Brain pericyte (primary cell): Measurements from ENCODE around the gene ABI1.

Experiments
- DNase-seq: peaks from one replicate; pipeline ENCODE4 v3.0.0-alpha.2; 2012; ENCODE audit warnings: low read depth, low spot score

Gene ABI1

GRCh38 chr10:26776258-26776657 is 84.5 kb downstream of the ABI1 start:
- no peak for DNase-seq

- no peak for DNase-seq
Measured at GRCh38 chr10:26773633-26774032, 87.1 kb downstream of the ABI1 start.

- DNase-seq: no peak
Measured at GRCh38 chr10:26770069-26770468, 90.7 kb downstream of the ABI1 start.

DNA sequence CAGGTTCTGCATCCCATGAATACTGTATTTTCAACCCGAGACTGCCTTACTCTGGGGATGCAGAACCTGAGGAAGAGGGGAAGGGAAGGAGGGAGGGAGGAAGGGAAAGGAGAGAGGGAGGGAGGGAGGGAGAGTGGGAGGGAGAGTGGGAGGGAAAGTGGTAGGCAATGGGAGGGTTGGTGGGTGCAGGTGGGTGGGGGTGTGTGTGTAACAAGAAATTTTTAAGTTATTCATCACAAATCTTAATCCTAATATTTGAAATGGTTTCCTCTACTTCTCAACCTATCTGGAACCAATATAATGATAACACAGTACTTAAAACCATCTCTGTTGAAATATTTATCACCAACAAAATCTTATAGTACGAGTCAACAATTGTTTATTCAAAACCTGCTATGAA is 95.2 kb downstream of the ABI1 start:
- no peak for DNase-seq

GRCh38 chr10:26759008-26759407 is 101.8 kb downstream of the ABI1 start:
- DNase-seq: no peak

DNA sequence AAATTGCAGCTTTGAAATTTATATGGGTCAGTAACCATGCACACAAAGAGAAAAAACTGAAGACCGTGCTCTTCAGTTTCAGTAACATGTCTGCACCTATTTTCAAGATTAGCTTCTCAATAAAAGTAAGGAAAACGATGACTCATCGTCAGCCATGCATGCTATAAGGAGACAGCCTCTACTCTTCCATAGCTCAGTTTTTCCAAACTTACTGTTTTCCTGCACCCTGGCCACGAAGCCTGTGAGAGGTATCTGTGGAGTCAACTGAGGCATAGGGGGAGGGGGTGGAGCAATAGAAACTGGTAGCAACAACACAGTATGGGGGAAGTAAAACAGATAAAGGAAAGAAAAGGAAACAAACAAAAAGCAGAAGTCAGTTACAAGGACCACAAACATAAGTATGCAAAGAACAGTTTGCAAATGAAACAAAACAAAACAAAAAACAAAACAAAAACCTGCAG is 105.3 kb downstream of the ABI1 start:
- no peak for DNase-seq

DNA sequence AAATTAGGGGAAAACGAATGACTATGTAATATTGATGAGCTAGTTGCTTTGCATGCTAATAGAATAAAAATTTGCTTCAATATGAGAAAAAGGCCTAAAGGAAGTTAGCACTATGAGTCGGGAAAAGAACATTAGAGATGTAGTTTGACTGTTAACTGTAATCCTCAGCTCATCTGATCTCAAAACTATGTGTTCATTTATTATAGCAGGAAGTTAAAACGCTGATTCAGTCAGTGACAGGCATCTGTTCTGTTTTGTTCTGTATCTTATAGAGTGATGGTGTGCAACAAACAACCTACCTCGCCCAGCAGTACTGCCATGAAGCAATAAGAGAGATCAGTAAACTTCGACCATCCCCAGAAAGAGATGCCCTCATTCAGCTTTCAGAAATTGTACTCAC is 114.7 kb downstream of the ABI1 start:
- no peak for DNase-seq

DNA sequence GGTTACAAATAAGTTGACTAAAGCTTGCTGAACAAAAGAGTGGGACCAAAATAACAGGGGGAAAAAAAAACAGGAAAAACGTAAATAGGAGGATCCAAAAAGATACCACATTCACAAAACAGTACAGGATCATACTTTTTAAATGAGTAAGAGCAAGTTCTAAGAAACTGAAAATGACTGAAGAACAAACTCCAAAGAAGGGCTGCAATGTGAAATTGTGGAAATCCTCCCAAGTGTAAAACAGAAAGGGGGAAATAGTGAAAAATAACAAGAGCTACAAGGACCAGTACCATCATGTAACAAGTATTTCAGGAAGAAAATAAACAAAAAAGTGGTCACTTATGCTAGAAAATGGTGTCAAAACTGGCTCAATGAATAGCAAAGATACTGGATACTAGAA is 116.9 kb downstream of the ABI1 start:
- DNase-seq: no peak

GRCh38 chr10:26743091-26743490 is 117.7 kb downstream of the ABI1 start:
- DNase-seq: no peak

GRCh38 chr10:26741368-26741767 is 119.4 kb downstream of the ABI1 start:
- no peak for DNase-seq

GRCh38 chr10:26739071-26739631 is 121.6 kb downstream of the ABI1 start:
- DNase-seq: no peak

DNA sequence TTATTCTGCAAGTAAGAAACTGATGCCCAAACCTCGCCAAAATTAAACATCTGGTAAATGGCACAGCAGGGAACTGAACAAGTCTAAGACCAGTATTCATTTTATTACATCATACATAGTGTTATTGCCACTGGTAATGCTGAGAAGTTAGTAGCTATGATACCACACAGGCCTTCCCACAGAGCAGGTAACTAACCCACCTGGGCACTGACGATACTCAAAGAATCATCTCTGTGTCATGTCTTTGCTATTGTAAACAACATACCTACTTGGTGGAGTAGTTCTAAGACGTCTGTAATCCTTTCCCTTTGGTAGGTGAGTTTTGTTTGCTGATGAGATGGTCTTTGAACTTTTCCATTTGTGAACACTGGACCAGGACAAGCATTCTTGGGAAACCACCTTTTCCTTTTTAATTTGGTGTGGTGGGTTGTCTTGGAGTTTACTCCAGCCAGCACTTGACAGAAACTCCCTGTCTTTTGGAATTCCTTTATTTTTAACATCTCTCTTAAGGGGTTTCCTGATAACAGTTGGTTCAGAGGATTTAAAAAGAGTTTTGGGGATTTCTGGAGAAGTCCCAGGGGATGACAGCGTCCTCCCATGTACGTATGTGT is 122.4 kb downstream of the ABI1 start:
- DNase-seq: no peak

DNA sequence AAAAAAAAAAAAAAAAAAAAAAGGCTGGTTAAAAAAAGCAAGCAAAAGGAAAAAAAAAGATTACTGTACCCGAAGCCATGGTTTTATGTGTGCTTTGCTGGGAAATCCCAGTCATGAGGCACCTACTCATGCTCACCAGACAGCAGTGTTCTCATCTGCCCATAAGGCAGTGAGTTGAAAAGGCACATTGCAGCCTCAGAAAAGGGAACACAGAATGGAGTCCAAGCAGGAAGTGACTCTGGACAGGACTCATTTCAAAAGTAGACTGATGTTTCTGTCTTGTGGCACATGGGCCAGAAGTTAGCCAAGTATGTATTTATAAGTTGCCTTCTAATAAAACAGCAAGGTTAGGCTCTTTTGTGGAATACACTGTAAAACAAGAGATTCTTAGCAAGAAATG is 123.0 kb downstream of the ABI1 start:
- no peak for DNase-seq

DNA sequence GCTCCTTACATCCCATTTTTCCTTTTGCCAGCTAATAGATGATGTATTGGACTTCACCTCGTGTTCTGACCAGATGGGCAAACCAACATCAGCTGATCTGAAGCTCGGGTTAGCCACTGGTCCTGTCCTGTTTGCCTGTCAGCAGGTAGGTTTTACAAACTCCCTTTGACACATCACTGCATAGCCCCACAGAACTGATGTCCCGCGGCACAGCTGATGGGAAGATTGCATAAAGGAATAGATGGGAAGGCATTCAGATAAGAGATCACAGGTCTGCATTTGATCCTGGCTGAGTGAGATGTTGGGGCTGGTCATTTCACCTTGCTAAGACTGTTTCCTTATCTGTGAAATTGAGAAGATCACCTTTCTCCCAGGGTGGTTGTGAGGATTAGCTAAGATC is 125.3 kb downstream of the ABI1 start:
- no peak for DNase-seq

- DNase-seq: no peak
Measured at GRCh38 chr10:26733750-26734568, 126.8 kb downstream of the ABI1 start.

- DNase-seq: no peak
Measured at GRCh38 chr10:26730552-26730951, 130.2 kb downstream of the ABI1 start.

DNA sequence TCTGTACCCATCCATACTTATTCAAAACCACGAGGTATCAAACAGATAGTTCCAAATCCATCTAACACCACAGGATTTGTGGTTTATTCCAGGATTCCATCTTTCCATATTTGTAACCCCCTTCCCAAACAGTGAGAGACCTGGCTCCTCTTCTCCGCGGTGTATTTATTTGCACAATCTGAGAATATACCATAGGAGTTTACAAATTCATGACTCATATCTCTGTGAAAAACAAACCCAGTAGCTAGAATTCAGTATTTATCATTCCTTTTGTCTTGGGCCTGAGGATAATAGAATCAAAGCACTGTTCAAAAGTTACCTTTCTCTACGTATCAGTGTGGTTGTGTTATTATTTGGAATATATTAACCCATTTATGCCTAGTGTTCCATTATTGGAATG is 131.4 kb downstream of the ABI1 start:
- DNase-seq: no peak

DNA sequence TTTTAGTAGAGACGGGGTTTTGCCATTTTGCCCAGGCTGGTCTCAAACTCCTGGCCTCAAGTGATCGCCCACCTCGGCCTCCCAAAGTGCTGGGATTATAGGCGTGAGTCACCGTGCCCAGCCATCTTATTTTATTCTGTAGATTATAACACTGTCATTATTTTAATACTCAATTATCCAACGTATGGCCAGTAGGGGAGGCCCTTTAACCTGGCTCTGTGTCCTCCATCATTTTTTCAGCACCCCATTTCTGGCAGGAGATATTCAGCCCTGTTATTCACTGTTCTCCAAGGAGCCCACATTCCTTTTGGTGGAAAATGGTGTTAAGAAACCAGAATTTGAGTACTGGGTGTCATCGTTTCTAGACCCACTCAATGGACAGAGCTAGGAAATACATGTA is 131.8 kb downstream of the ABI1 start:
- no peak for DNase-seq

GRCh38 chr10:26727005-26727404 is 133.8 kb downstream of the ABI1 start:
- no peak for DNase-seq

DNA sequence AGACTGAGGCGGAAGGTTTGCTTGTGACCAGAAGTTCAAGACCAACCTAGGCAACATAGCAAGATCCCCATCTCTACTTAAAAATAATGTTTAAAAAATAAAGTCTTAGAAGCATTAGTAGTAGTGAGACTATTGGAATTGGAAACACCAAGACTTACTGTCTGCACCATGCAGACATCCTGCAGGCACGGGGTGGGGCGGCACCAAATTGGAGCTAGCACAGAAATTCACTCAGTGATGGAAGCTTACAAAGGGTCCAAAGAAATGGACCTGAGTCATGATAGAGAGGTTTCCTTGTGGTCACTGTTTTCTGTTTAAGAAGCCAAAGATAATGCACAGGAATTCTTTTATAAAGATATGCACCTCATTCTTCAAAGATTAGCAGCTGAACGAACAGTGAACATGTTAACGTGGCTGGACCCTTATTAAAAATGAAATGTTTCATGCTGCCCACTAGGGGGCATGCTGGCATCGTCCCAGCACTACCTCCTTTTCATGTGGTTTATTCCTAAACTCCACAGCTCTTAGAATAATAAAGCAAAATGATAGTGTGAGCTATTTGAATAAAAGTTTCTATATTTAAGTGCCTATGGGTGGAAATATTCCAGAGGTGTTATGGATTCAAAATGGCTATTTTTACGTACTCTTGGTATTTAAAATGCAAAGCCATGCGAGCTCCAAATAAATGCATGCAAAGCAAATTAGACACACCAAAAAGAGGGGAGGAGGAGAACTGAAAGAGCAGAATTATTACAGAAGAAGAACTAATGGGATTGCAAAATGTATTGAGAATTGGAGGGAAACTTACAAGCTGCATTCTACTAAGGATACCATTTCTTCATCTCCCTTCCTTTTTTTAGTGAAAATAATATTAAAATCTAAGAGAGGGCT is 134.7 kb downstream of the ABI1 start:
- peak; percentile 12 for DNase-seq

DNA sequence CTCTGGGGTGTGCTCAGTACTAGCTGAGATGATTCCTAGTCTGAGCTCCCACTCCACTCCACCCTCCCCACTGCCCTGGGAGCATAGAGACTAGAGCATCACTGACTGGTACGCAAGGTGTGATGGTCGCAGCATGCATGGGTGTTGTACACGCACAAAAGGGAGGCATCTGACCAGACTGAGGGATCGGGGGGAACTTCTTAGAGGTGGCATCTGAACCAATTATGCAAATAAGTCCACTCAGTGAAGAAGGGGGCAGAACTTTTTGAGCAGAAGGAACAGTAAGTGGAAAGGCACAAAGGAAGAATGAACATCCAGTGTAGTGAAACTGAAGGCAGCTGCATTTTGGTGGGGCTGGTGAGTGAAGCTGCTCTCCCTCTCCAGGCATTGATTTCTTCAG is 137.7 kb downstream of the ABI1 start:
- DNase-seq: no peak

DNA sequence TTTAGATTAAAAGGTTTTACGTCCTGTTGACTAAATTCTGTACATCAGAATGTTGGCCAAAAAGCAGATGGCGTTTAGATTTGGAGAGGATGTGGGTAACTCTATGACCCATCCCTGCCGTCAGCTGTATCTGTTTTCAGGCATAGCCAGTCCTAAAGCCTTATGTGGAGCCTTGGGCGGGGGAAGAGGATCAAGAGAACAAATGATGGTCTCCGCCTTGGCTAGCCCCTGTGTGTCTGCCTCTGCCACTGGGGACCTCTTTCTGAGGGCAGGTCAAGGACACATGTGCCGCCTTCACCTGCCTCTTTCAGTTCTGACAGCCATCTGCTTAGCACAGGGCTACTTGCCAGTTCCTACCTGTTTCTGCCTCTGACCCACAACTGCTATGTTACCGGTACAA is 139.2 kb downstream of the ABI1 start:
- DNase-seq: no peak
